PC-9 (cell line): ENCODE results near the gene SPRYD3.

Source experiments
- EZH2 ChIP-seq: fragments of 200-600 bp; sonication (generic); IDR thresholded peaks from 2 replicates; pipeline ENCODE4 v1.8.0; 2017; ENCODE audit warnings: antibody characterized with exemption, low read depth
- TF ChIP-seq, protein P1 (sequence below): fragments of 200-600 bp; sonication (generic); conservative IDR thresholded peaks from 2 replicates; pipeline ENCODE4 v1.6.1; 2017; ENCODE audit warnings: mixed run types, antibody characterized with exemption, mild to moderate bottlenecking, moderate library complexity

GRCh38 chr12:53101266-53101665 is 22.1 kb upstream of the SPRYD3 start:
- TF ChIP-seq, protein P1, sequence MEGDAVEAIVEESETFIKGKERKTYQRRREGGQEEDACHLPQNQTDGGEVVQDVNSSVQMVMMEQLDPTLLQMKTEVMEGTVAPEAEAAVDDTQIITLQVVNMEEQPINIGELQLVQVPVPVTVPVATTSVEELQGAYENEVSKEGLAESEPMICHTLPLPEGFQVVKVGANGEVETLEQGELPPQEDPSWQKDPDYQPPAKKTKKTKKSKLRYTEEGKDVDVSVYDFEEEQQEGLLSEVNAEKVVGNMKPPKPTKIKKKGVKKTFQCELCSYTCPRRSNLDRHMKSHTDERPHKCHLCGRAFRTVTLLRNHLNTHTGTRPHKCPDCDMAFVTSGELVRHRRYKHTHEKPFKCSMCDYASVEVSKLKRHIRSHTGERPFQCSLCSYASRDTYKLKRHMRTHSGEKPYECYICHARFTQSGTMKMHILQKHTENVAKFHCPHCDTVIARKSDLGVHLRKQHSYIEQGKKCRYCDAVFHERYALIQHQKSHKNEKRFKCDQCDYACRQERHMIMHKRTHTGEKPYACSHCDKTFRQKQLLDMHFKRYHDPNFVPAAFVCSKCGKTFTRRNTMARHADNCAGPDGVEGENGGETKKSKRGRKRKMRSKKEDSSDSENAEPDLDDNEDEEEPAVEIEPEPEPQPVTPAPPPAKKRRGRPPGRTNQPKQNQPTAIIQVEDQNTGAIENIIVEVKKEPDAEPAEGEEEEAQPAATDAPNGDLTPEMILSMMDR: no peak
- TF ChIP-seq EZH2: no peak
